HG02840 (cell line): ENCODE data around the gene NOTUM.
"Not testable (repeated sequence)": the region's sequence is repeated elsewhere in the genome, so short reads cannot be mapped to it uniquely, and the experiment has no call there.

ENCODE experiments used
- ATAC-seq: cut with Tn5 transposase; IDR thresholded peaks from one replicate; pipeline ENCODE4 v1.9.1; 2021; ENCODE audit warnings: mild to moderate bottlenecking, moderate library complexity, moderate number of reproducible peaks; ENCODE audit not compliant: unreplicated experiment, low FRiP score

NOTUM gene

GRCh38 chr17:81996757-81997441 is 35.9 kb upstream of the NOTUM start:
- ATAC-seq, result no peak

GRCh38 chr17:81996232-81996756 is 35.3 kb upstream of the NOTUM start:
- no peak for ATAC-seq

GRCh38 chr17:81995463-81996231 is 34.7 kb upstream of the NOTUM start:
- no peak for ATAC-seq

GRCh38 chr17:81994593-81995462 is 33.8 kb upstream of the NOTUM start:
- no peak for ATAC-seq

- ATAC-seq, result no peak
Observed at GRCh38 chr17:81993729-81994592, 33.0 kb upstream of the NOTUM start.

GRCh38 chr17:81992306-81993102 is 31.5 kb upstream of the NOTUM start:
- ATAC-seq, result no peak

GRCh38 chr17:81991684-81992305 is 30.8 kb upstream of the NOTUM start:
- no peak for ATAC-seq

GRCh38 chr17:81990836-81991683 is 30.1 kb upstream of the NOTUM start:
- ATAC-seq, result no peak

GRCh38 chr17:81987161-81987770 is 26.3 kb upstream of the NOTUM start:
- ATAC-seq, result no peak

- no peak for ATAC-seq
Observed at GRCh38 chr17:81986606-81987005, 25.6 kb upstream of the NOTUM start.

GRCh38 chr17:81984773-81985410 is 23.9 kb upstream of the NOTUM start:
- no peak for ATAC-seq

GRCh38 chr17:81983639-81984373 is 22.8 kb upstream of the NOTUM start:
- no peak for ATAC-seq

- no peak for ATAC-seq
Observed at GRCh38 chr17:81983011-81983638, 22.1 kb upstream of the NOTUM start.

GRCh38 chr17:81981511-81981910 is 20.5 kb upstream of the NOTUM start:
- not testable (repeated sequence) for ATAC-seq

- ATAC-seq, result no peak
Observed at GRCh38 chr17:81980707-81981343, 19.8 kb upstream of the NOTUM start.
